Vagina (tissue), 2 donors: ENCODE measurements around the gene RAD17. TPM values are rescaled to one million over a fixed set of nuclear protein-coding genes. Genes with fewer than 3 reads are reported as not detected.
"Not testable (repeated sequence)": the region's sequence is repeated elsewhere in the genome, so short reads cannot be mapped to it uniquely, and the experiment has no call there.

Experiments used
- DNase-seq, 2 donors: peaks; one replicate each; pipeline ENCODE4 v3.0.0-alpha.2; 2017; ENCODE audit errors: extremely low spot score in 2 of 2
- H3K27ac ChIP-seq: fragments of 200-600 bp; sonication (generic); one replicate; pipeline ENCODE4 v1.5.1; 2019
- H3K27me3 ChIP-seq: fragments of 200-600 bp; sonication (generic); one replicate; pipeline ENCODE4 v1.5.1; 2019
- H3K36me3 ChIP-seq, 2 donors: fragments of 200-600 bp; sonication (generic); one replicate each; pipeline ENCODE4 v1.5.1; 2017 to 2019
- H3K4me1 ChIP-seq: fragments of 200-600 bp; sonication (generic); one replicate; pipeline ENCODE4 v1.5.1; 2019
- H3K4me3 ChIP-seq, 2 donors: fragments of 200-600 bp; sonication (generic); 1 replicate in 1 of 2; 2 replicates in 1 of 2; pipeline ENCODE4 v1.5.1; 2016 to 2019
- H3K9me3 ChIP-seq: fragments of 200-600 bp; sonication (generic); one replicate; pipeline ENCODE4 v1.5.1; 2019
- POLR2A ChIP-seq, 2 donors: fragments of 450-650 bp; IDR thresholded peaks; one replicate each; pipeline ENCODE4 v1.6.1; 2017; ENCODE audit warnings: antibody characterized with exemption in 2 of 2, mild to moderate bottlenecking in 2 of 2, moderate library complexity in 2 of 2
- POLR2AphosphoS5 ChIP-seq, 2 donors: sonication (generic); formaldehyde crosslinking; IDR thresholded peaks; one replicate each; pipeline ENCODE4 v1.9.0; 2017; ENCODE audit warnings: antibody characterized with exemption in 2 of 2, mild to moderate bottlenecking in 2 of 2, low read depth in 1 of 2; ENCODE audit not compliant: insufficient read depth in 1 of 2
- intact Hi-C: fragments of 100-400 bp; cut with DNase I; formaldehyde crosslinking; loops from one replicate; pipeline ENCODE4 v1.15.1; 2023
- total RNA-seq: library from RNA; depleted of rRNA; stranded (reverse); fragments of >200 nt; gene quantifications from one replicate; pipeline ENCODE4 v1.2.3, GENCODE V29; 2016
- TF ChIP-seq, protein P1 (sequence below), 3 experiments: fragments of 450-650 bp in 2 of 3; fragments of 200-600 bp in 1 of 3; sonication (generic) in 1 of 3; IDR thresholded peaks; one replicate each; pipeline ENCODE4 v1.5.1; 2017 to 2019; ENCODE audit warnings: antibody characterized with exemption in 3 of 3, mild to moderate bottlenecking in 2 of 3, moderate library complexity in 2 of 3

Gene RAD17
- total RNA-seq, 1 donor from 2014 or later: 17.2 TPM

DNA sequence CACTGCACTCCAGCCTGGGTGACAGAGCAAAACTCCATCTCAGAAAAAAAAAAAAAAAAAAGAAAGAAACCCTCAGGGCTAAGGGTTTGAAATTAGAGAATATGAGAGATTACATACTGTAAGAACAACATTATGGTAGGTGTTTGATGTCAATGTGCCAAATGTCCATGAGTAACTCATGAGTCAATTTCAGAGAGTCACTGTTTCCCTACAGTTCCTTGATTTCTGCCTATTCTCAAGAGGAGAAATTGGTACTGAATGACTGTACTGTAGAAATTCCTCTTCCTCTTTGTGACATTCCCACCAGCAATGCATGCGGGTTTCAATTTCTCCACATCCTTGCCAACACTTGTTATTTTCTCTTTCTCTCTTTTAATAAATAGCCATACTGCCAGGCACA lies 80.5 kb downstream of the RAD17 start:
- H3K36me3 ChIP-seq: no peaks in the 10 kb centered on the region
- intact Hi-C loops: no loop called here
- H3K4me3 ChIP-seq: no peak overlapping the region
- no peak for TF ChIP-seq POLR2A (IDR thresholded peaks at IDR 0.05)
- H3K9me3 ChIP-seq: no peaks in the 10 kb centered on the region
- DNase-seq: no peak
- H3K4me1 ChIP-seq: no peaks in the 10 kb centered on the region
- no peak overlapping the region for H3K27ac ChIP-seq
- no peaks in the 10 kb centered on the region for H3K27me3 ChIP-seq

DNA sequence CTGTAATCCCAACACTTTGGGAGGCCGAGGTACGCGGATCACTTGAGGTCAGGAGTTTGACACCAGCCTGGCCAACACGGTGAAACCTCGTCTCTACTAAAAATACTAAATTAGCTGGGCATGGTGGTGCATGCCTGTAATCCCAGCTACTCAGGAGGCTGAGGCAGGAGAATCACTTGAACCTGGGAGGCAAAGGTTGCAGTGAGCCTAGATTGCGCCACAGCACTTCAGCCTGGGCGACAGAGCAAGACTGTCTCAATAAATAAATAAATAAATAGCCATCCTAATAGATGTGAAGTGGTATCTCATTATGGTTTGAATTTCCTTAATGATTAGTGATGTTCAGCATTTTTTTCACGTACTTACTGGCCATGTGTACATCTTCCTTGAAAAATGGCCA lies 80.9 kb downstream of the RAD17 start:
- H3K27ac ChIP-seq, DNase-seq: not testable (repeated sequence)

DNA sequence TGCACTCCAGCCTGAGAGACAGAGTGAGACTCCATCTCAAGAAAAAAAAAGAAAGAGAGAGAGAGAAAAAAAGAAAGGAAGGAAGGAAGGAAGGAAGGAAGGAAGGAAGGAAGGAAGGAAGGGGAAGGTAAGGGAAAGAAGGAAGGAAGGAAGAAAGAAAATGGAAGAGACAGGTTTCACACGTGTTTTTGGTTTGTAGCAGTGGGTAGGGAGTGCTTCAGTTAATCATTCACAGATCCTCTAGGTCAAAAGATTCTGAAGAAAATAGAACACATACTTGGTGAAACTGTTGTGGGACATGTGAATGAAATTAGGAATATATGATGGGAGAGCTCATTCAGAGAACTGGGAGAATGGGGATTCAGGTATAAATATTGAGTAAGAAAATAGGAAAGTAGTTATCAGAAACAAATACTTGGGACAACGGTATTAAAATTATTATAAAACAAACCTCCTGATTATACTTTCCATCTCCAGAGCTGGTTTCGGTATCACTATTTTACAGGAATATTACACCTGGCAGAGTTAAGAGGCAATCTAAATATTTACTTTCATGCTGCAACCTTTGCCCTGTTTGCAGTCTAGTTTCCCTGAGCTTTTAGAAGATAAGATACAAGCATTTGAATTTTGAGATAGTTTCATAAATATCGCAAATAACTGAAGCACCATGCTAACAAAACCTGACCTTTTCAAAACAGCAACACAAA lies 82.5 kb downstream of the RAD17 start:
- no peaks in the 10 kb centered on the region for H3K27me3 ChIP-seq
- intact Hi-C loops: no loop called here
- no peak for DNase-seq
- H3K36me3 ChIP-seq: no peaks in the 10 kb centered on the region
- H3K4me1 ChIP-seq: no peaks in the 10 kb centered on the region
- TF ChIP-seq, protein P1, sequence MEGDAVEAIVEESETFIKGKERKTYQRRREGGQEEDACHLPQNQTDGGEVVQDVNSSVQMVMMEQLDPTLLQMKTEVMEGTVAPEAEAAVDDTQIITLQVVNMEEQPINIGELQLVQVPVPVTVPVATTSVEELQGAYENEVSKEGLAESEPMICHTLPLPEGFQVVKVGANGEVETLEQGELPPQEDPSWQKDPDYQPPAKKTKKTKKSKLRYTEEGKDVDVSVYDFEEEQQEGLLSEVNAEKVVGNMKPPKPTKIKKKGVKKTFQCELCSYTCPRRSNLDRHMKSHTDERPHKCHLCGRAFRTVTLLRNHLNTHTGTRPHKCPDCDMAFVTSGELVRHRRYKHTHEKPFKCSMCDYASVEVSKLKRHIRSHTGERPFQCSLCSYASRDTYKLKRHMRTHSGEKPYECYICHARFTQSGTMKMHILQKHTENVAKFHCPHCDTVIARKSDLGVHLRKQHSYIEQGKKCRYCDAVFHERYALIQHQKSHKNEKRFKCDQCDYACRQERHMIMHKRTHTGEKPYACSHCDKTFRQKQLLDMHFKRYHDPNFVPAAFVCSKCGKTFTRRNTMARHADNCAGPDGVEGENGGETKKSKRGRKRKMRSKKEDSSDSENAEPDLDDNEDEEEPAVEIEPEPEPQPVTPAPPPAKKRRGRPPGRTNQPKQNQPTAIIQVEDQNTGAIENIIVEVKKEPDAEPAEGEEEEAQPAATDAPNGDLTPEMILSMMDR (IDR thresholded peaks at IDR 0.05): no peak
- no peak for TF ChIP-seq POLR2AphosphoS5 (IDR thresholded peaks at IDR 0.05; ENCODE audit: insufficient read depth in 1 of 2, low read depth in 1 of 2)
- no peak for TF ChIP-seq POLR2A (IDR thresholded peaks at IDR 0.05)
- H3K27ac ChIP-seq: no peak overlapping the region
- H3K9me3 ChIP-seq: no peaks in the 10 kb centered on the region
- H3K4me3 ChIP-seq: no peak overlapping the region

More for the DNA sequence above, 80.9 kb downstream of the RAD17 start:
- H3K4me1 ChIP-seq, H3K9me3 ChIP-seq, H3K4me3 ChIP-seq, H3K27me3 ChIP-seq, H3K36me3 ChIP-seq, intact Hi-C loops: not testable (repeated sequence)

DNA sequence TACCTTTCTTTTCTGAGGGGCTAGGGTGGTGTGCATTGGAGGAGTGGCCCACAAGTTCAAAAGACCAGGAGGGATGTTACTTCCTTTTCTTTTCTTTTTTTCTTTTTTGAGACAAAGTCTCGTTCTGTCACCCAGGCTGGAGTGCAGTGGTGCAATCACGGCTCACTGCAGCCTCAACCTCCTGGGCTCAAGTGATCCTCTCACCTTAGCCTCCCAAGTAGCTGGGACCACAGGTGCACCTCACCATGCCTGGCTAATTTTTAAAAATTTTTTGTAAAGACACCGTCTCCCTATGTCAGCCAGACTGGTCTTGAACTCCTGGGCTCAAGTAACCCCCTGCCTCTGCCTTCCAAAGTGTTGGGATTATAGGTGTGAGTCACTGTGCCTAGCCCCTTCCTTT lies 83.9 kb downstream of the RAD17 start:
- H3K4me1 ChIP-seq, H3K36me3 ChIP-seq, H3K9me3 ChIP-seq, intact Hi-C loops, H3K4me3 ChIP-seq, H3K27me3 ChIP-seq, DNase-seq, H3K27ac ChIP-seq: not testable (repeated sequence)

DNA sequence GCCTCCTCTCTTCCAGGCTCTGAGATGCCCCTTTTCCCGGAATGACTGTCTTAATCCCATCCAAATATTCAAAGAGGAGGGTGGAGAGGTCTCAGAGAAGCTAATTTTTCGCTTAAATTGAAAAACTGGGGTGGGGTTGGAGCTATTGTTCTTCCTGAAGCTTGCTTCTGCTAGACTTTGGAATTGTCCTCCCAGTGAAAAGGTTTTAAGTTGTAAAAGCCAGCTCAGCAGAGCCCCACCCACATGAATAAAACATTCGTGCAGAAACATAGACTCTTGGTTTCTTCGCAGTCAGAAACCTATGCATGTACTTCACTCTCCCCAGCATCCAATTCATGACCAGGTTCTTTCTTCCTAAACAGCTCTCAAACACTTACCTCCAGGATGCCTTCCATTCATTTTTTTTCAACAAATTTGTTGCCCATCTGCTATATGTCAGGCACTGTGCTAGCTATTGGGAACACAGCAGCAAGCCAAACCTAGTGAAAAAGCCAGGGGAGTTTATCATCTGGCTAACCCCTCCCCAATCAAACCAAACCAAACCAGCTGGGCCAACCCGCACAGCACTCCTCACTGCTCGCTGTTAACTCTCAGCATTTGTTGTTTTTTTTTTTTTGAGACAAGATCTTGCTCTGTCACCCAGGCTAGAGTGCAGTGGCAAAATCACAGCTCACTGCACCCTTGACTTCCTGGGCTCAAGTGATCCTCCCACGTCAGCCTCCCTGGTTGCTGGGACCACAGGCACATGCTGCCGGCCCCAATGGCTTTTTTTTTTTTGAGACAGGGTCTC lies 85.0 kb downstream of the RAD17 start:
- H3K4me1 ChIP-seq: no peaks in the 10 kb centered on the region
- no peaks in the 10 kb centered on the region for H3K9me3 ChIP-seq
- DNase-seq: no peak
- TF ChIP-seq POLR2AphosphoS5 (IDR thresholded peaks at IDR 0.05; ENCODE audit: insufficient read depth in 1 of 2, low read depth in 1 of 2): no peak
- no peaks in the 10 kb centered on the region for H3K27me3 ChIP-seq
- intact Hi-C loops: no loop called here
- H3K36me3 ChIP-seq: no peaks in the 10 kb centered on the region
- no peak overlapping the region for H3K4me3 ChIP-seq
- no peak overlapping the region for H3K27ac ChIP-seq

DNA sequence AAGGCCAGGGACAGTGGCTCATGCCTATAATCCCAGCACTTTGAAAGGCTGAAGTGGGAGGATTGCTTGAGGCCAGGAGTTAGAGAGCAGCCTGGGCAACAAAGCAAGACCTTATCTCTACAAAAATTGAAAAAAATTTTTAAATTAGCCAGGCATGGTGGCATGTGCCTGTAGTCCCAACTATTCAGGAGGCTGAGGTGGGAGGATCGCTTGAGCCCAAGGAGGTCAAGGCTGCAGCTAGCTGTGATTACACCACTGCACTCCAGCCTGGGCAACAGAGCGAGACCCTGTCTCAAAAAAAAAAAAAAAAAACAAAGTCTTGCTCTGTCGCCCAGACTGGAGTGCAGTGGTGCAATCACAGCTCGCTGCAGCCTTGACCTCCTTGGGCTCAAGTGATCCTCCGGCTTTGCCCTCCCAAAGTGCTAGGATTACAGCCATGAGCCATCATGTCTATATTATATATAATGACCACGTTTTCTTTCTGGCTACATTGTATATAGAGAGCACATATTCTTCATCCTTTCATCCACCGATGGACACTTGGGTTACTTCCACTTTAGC lies 85.9 kb downstream of the RAD17 start:
- H3K27me3 ChIP-seq, H3K4me1 ChIP-seq, H3K9me3 ChIP-seq, DNase-seq, H3K27ac ChIP-seq, H3K4me3 ChIP-seq, H3K36me3 ChIP-seq, intact Hi-C loops: not testable (repeated sequence)

DNA sequence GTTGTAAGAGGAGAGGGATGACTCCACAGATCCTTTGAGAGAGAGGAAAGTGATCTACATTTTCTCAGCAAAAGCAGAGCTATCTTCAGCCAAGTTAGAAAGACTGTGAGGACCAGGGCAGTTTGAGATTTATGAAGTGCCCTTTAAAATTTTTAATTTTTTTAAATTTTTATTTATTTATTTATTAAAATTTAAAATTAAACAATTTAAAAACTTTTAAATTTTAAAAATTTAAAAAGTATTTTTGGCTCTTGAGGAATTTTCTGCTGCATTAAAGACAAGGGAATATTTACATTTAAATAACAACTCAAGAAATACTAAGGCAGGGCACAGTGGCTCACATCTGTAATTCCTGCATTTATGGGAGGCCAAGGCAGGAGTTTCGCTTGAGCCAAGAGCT lies 92.6 kb downstream of the RAD17 start:
- H3K36me3 ChIP-seq: no peaks in the 10 kb centered on the region
- H3K4me3 ChIP-seq: no peak overlapping the region
- H3K4me1 ChIP-seq: no peaks in the 10 kb centered on the region
- intact Hi-C loops: no loop called here
- TF ChIP-seq POLR2A (IDR thresholded peaks at IDR 0.05): no peak
- TF ChIP-seq, protein P1 (IDR thresholded peaks at IDR 0.05): no peak
- no peak for TF ChIP-seq POLR2AphosphoS5 (IDR thresholded peaks at IDR 0.05; ENCODE audit: insufficient read depth in 1 of 2, low read depth in 1 of 2)
- no peak for DNase-seq
- H3K27ac ChIP-seq: no peak overlapping the region
- no peaks in the 10 kb centered on the region for H3K27me3 ChIP-seq
- H3K9me3 ChIP-seq: no peaks in the 10 kb centered on the region

Other genes starting within 250 kb of the RAD17 start
- 14.0 TPM for gene CCNB1, start 202.7 kb upstream of the RAD17 start, total RNA-seq
- 3.9 TPM for gene CENPH, start 180.2 kb upstream of the RAD17 start, total RNA-seq
- gene CDK7, start 134.9 kb upstream of the RAD17 start, total RNA-seq: 10.6 TPM
- gene CCDC125, start 37.0 kb upstream of the RAD17 start, total RNA-seq: 2.9 TPM
- gene AK6, start 298 bp upstream of the RAD17 start, total RNA-seq: 17.4 TPM
- 35.8 TPM for gene TAF9, start 298 bp upstream of the RAD17 start, total RNA-seq
- gene MARVELD2, start 45.3 kb downstream of the RAD17 start, total RNA-seq: 6.4 TPM
- 12.8 TPM for gene OCLN, start 123.0 kb downstream of the RAD17 start, total RNA-seq
- 22.8 TPM for gene GTF2H2C, start 190.4 kb downstream of the RAD17 start, total RNA-seq